Right lung (tissue), 5 donors: ENCODE data around the gene PKIG. TPM values are rescaled to one million over a fixed set of nuclear protein-coding genes. Genes with fewer than 3 reads are reported as not detected.

Experiments
- DNase-seq, 2 donors: peaks; one replicate each; pipeline ENCODE4 v3.0.0-alpha.2; 2013
- polyA plus RNA-seq, 5 donors: library from polyadenylated mRNA; unstranded; fragments of 120-200 nt; gene quantifications; one replicate each; pipeline versions ENCODE4 v1.2.1 to v1.2.3, GENCODE V29; 2013; ENCODE audit warnings: inconsistent platforms in 1 of 5, low replicate concordance in 1 of 5; ENCODE audit not compliant: insufficient read length in 5 of 5, insufficient read depth in 1 of 5

The PKIG gene
- polyA plus RNA-seq, 5 donors = 49.1 to 68.5 (median 62.4) TPM

GRCh38 chr20:44657875-44658274 is 75.5 kb downstream of the PKIG start:
- no peak for DNase-seq

DNA sequence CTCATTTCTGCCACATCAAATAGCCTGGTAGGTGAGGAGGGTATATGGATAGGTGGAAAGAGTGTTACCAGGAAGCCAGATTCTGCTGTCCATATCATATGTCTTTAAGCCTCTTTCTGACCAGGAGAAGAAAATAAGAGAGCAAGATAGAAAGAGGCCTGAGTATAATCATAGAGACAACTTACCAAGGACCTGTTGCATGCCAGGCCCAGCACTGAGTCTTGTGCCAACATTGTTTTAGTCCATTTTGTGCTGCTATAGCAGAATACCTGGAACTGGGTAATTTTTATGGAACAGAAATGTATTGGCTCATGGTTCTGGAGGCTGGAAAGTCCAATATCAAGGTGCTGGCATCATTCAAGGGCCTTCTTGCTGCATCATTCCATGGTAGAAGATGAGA is 76.4 kb downstream of the PKIG start:
- no peak for DNase-seq

DNA sequence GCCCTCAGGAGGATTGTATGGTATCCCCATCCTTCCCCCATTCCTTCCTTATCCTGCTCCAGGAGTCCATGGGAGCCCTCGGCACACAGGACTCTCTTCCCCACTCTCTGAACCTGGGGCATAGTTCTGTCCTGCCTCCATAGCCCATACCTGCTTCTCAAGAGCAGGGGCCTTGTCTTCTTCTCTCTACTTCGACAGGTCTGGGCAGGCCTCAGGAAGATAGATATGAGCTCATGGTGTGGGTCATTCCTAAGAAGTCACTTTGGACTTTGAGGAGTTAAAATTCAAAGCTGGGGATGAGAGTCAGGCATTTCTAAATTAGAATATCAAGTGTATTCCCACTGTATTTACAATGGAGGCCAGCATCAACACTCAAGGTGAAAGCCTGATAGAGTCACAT is 77.6 kb downstream of the PKIG start:
- DNase-seq = no peak

DNA sequence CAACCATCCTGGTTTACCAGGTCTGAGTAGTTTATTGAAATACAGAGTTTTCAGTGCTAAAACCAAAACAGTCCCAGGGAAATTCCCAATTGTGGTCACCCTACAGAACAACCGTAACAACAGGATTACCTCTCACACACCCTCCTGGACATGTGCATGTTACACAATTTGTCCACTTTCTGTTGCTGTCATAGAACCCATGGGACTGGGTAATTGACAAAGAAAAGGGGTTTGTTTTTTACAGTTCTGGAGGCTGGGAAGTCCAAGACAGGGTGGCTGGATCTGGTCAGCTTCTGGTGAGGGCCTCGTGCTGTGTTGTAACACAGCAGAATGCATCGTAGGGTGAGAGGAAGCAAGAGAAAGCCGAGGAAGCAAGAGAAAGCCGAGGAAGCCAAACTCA is 78.2 kb downstream of the PKIG start:
- no peak for DNase-seq

DNA sequence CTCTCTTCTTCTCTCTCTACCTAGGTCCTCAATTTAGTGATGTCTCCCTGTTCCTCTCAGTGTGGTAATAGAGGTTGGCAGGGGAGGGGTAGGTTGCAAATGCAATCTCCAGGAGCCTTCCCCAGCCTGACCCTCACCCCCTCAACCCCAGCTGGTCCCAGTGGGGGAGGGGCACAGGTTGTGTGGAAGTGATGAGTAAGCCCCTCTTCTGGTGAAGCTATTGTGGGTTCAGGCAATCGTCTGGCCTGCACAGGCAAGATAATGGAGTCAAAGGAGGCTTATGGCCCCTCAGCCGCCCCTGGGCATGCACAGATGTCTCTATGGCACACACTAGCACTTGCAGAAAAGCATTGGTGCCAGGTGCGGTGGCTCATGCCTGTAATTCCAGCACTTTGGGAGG is 79.9 kb downstream of the PKIG start:
- DNase-seq = no peak

- no peak for DNase-seq
Observed at GRCh38 chr20:44664131-44664530, 81.8 kb downstream of the PKIG start.

DNA sequence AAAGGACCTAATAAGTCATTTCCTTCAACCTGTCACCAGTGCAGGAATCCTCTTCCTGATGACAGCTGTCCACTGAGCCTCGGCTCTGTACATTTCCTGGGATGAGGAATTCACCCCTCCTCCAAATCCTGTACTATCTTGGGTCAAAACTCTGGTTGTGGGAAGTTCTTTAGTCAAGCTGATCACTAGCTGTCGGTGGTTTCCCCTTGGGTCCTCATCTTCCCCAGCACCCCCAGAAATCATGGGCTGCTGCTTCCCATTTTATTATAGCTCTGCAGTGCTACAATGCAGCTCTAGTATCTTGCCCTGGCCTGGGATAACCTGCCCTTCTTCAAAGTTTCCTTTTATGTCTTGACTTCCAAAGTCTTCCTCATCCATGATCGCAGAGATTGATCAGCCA is 83.7 kb downstream of the PKIG start:
- DNase-seq = no peak

Other genes with a start within 250 kb of the PKIG start
- under 1 TPM in 2 of 5 donors, not detected in 3; 0.09 to 0.17 TPM for gene R3HDML, start 245.5 kb upstream of the PKIG start, polyA plus RNA-seq
- 1 to 10 TPM in 1 of 5 donors, under 1 TPM in 4; 0.78 to 1.2 (median 0.87) TPM for gene HNF4A, start 226.9 kb upstream of the PKIG start, polyA plus RNA-seq
- 10 to 100 TPM; 10.1 to 12.8 (median 10.4) TPM for gene TTPAL, start 106.7 kb upstream of the PKIG start, polyA plus RNA-seq
- gene SERINC3, start 60.5 kb upstream of the PKIG start, polyA plus RNA-seq = 10 to 100 TPM; 61.6 to 83.5 (median 73.0) TPM
- 1 to 10 TPM; 4.8 to 7.9 (median 5.8) TPM for gene ADA, start 69.1 kb downstream of the PKIG start, polyA plus RNA-seq
- under 1 TPM; 0.27 to 0.43 (median 0.36) TPM for gene CCN5, start 132.8 kb downstream of the PKIG start, polyA plus RNA-seq
- not detected for gene KCNK15, start 163.3 kb downstream of the PKIG start, polyA plus RNA-seq
- gene RIMS4, start 228.0 kb downstream of the PKIG start, polyA plus RNA-seq = 1 to 10 TPM; 1.9 to 6.0 (median 3.2) TPM